ENCODE measurements around the gene GPC3.
A peak's percentile ranks its signal among the peaks of the same experiment; 100 is the strongest.

GPC3 gene

DNA sequence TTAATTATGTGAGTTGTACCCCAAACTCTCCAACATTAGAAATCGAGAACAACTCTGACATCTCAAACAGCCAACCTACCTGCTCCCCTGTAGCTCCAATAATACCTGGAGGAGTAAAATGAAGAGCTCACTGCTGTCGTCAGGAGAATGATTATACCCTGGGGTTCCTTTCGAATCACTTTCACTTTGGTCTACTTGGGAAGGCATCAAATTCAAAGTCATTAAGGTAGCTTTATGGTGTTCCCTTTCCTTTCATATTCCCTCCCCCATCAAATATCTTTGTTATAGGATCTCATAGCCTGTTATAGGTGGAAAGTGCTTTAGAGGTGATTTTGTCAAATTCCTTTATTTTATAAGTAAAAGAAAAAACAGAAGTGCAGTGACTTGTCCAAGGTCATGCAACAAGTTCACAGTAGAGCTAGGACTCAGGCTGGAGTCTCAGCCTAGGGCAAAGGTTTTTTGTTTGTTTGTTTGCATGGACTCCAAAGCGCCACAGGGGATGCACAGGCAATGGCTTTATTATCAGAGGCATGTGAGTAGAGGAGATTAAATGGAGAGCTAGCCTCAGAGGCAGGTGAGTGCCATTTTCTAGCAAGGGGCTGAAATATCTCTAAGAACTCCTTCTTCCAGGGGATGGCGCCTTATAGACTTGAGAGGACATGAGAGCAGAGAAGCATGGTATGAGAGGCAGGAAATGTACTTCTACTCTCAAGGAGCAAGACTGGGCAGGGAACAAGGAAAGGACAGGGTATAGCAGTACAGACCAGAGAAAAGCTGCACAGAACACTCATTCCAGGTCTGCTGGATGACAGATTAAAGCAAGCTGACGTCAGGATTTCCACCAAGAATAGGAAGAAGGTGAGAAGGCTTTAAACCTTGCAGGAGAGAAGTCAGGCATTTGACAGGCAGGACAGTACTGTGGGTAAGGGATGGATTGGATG lies 308.0 kb downstream of the GPC3 start:
- H3K4me3 ChIP-seq (ENCODE audit: low read depth, low read length), result no peak overlapping the region
- TF ChIP-seq, protein P1, sequence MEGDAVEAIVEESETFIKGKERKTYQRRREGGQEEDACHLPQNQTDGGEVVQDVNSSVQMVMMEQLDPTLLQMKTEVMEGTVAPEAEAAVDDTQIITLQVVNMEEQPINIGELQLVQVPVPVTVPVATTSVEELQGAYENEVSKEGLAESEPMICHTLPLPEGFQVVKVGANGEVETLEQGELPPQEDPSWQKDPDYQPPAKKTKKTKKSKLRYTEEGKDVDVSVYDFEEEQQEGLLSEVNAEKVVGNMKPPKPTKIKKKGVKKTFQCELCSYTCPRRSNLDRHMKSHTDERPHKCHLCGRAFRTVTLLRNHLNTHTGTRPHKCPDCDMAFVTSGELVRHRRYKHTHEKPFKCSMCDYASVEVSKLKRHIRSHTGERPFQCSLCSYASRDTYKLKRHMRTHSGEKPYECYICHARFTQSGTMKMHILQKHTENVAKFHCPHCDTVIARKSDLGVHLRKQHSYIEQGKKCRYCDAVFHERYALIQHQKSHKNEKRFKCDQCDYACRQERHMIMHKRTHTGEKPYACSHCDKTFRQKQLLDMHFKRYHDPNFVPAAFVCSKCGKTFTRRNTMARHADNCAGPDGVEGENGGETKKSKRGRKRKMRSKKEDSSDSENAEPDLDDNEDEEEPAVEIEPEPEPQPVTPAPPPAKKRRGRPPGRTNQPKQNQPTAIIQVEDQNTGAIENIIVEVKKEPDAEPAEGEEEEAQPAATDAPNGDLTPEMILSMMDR (IDR thresholded peaks at IDR 0.05; ENCODE audit: low read depth, low read length, missing control alignments), result no peak
- DNase-seq (ENCODE audit: low read depth), result no peak

DNA sequence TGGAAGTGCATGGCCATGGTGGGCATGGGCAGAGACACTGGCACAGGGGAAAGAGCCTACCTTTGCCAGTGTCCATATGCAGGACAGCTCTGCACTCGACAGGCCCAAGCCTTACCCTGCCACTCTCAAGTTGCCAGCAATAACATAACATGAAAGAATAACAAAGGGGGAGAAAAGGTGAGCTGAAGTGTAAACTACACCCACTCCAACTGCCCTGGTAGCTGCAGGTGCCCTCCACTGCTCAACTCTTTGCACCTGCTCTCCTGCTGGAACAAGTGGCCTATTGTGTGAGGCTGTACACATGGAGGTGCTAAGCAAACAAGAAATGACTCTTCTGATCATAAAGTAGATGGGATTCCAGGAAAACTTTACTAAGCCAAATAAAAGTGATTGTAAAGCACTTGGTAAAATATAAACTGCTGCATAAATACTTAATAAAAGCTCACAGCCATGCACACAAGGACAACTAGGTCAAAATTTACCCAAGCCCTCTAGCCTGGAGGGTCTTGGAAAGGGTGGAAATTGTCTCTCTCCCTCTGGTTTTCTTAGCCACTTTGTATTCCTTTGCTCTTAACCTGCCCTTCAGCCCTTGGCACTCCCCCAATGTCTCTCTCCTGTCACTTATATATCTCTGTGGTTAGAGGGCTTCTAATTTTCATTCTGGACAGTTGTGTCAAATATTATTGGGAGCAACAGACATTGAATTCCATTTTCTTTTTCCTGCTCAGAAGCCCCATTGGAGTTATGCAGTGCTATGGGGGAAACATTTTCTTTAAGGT lies 308.9 kb downstream of the GPC3 start:
- no peak for DNase-seq (ENCODE audit: low read depth)
- H3K4me3 ChIP-seq (ENCODE audit: low read depth, low read length), result no peak overlapping the region
- TF ChIP-seq, protein P1 (IDR thresholded peaks at IDR 0.05; ENCODE audit: low read depth, low read length, missing control alignments), result no peak

DNA sequence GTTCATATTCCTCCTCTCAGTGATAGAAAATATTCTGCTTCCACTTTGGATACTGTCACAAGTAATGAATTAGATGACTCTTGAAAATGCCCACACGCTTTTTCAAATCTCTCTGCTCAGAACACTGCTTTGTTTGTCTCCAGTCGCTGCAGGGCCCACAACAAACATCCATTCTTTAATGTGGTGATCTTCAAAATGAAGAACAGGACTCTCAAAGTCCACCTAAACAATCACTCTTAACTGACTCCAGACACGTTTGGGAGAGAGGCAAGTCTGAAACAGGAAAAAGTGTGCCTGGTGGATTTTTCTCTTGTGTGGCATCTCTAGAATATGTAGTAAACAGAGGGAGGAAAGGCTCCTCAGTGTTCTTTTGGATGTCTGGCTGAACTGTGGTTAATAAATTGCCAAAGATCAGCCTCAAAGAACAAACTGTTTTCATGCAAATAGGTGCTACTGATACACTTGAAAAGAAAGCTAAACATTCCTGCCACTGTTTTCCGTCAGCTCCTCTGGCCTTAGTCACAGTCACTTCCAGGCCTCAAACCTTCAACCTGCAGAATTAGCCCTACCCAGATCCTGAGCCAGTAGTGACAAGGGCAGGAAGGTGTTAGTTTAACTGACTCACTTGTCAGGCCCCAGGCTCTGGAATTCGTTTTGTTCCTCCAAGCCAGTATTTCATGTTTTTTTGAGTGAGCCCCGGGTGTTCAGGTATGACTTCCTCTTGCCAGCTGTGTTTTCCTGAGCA lies 310.5 kb downstream of the GPC3 start:
- TF ChIP-seq, protein P1 (IDR thresholded peaks at IDR 0.05; ENCODE audit: low read depth, low read length, missing control alignments), result no peak
- DNase-seq (ENCODE audit: low read depth), result no peak
- H3K4me3 ChIP-seq (ENCODE audit: low read depth, low read length), result no peak overlapping the region

DNA sequence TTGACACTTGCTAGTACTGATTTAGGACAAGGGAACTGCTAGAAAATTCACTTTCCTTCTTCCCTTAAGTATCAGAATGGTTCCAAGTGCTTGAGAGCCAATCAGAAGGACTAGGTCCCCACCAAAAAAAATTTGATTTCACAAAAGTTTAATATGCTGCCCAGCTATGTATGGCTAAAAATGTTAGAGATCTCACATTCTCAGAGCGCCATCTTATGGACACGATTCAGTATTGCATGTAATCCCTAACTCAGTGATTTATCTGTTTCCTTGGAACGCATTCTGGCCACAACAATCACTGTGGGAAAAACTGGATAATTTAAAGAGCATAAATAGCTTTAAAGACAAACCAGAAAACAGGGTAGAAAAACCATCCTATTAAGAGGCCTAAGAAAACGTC lies 315.0 kb downstream of the GPC3 start:
- TF ChIP-seq, protein P1 (IDR thresholded peaks at IDR 0.05; ENCODE audit: low read depth, low read length, missing control alignments), result peak; percentile 42
- DNase-seq (ENCODE audit: low read depth), result no peak
- H3K4me3 ChIP-seq (ENCODE audit: low read depth, low read length), result no peak overlapping the region

DNA sequence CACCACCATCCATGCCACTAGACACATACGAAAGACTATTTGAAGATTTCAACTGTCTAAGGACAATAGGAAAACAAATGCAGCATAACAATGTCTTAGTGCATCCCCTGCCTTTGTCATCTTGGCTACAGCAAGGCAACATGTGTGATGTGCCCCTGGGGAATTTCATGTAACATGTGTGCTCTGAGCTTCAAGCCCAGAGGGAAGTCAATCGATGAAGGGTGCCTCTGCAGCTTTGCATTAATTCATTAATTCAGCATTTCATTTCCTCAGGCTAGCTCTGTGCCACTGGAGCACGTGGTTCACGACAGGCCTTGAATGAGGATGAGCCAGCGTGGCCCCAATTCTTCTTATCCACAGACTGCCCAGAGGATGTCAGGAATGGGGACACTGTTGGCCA lies 316.2 kb downstream of the GPC3 start:
- TF ChIP-seq, protein P1 (IDR thresholded peaks at IDR 0.05; ENCODE audit: low read depth, low read length, missing control alignments), result no peak
- no peak overlapping the region for H3K4me3 ChIP-seq (ENCODE audit: low read depth, low read length)

DNA sequence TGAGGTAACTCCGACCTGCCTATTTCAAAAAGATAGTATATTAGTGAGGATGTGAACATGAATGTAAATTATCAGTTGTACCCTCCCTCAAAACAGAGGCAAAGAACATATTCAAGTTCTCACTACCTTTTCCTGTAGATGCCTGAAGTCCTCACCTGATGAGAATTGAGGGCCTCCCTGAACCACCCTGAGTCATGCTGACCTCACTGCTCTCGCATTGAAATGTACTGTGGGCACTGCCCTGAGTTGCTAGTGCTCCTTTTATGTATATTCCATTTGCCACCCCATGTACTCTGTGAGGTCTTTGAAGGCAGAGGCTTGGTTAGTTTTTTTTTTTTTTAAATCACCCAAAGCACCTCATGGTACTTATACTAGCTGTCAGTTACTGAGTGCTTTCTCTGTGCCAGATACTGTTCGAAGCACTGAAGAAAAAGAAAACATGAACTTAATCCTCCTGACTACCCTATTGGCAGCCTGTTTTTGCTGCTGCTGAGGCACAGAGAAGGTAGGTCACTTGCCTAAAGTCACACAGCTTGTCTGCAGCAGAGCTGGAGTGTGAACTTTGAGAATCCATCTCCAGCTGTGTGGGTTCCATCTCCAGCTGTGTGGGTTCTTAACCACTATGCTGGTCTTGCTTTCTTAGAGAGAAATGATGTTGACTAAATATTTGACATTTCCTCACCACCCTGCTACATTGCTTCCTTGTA lies 317.0 kb downstream of the GPC3 start:
- TF ChIP-seq, protein P1 (IDR thresholded peaks at IDR 0.05; ENCODE audit: low read depth, low read length, missing control alignments), result no peak
- DNase-seq (ENCODE audit: low read depth), result no peak

More for the DNA sequence above, 316.2 kb downstream of the GPC3 start:
- DNase-seq (ENCODE audit: low read depth), result no peak

More for the DNA sequence above, 317.0 kb downstream of the GPC3 start:
- no peak overlapping the region for H3K4me3 ChIP-seq (ENCODE audit: low read depth, low read length)
